DOHH2 (cell line): ENCODE data around the gene CTBP1.

Source experiments
- CTCF ChIP-seq: fragments of 200-600 bp; sonication (generic); IDR thresholded peaks from one replicate; pipeline ENCODE4 v1.5.1; 2014; ENCODE audit warnings: antibody characterized with exemption, mild to moderate bottlenecking, low read depth, low read length; ENCODE audit not compliant: poor library complexity, severe bottlenecking
- EZH2phosphoT487 ChIP-seq: fragments of 200-600 bp; sonication (generic); IDR thresholded peaks from 2 replicates; pipeline ENCODE4 v1.6.1; 2017; ENCODE audit warnings: borderline replicate concordance, mild to moderate bottlenecking, antibody characterized with exemption, low read length, moderate library complexity, mixed read lengths

- TF ChIP-seq CTCF = no peak
- TF ChIP-seq EZH2phosphoT487 = no peak
Measured at GRCh38 chr4:1177274-1178141, 71.4 kb downstream of the CTBP1 start.
